Measurements from ENCODE around the gene SEC16A.

SEC16A gene

GRCh38 chr9:136424750-136425362, 58.0 kb downstream of the SEC16A start:
- Mint-ChIP-seq H3K27me3 (ENCODE audit: low read depth) (no peaks in the 10 kb centered on the region), H3K9me3 (no peaks in the 10 kb centered on the region), H3K27ac (no peak overlapping the region), H3K36me3 (ENCODE audit: low read depth) (peaks cover 36% of the 10 kb centered on the region), H3K4me3 (no peak overlapping the region), H3K4me1 (no peaks in the 10 kb centered on the region)
- TF ChIP-seq CTCF (IDR thresholded peaks at IDR 0.05; ENCODE audit: unreplicated experiment in 3 of 3), result no peak

GRCh38 chr9:136423432-136424146, 59.3 kb downstream of the SEC16A start:
- H3K36me3 Mint-ChIP-seq (ENCODE audit: low read depth), result peaks cover 36% of the 10 kb centered on the region
- no peak overlapping the region for H3K27ac Mint-ChIP-seq
- H3K4me3 Mint-ChIP-seq, result no peak overlapping the region
- no peaks in the 10 kb centered on the region for H3K27me3 Mint-ChIP-seq (ENCODE audit: low read depth)
- TF ChIP-seq CTCF (IDR thresholded peaks at IDR 0.05; ENCODE audit: unreplicated experiment in 3 of 3), result no peak
- no peaks in the 10 kb centered on the region for H3K9me3 Mint-ChIP-seq
- H3K4me1 Mint-ChIP-seq, result no peaks in the 10 kb centered on the region

GRCh38 chr9:136422876-136423275, 60.0 kb downstream of the SEC16A start:
- Mint-ChIP-seq H3K27ac (no peak overlapping the region), H3K9me3 (no peaks in the 10 kb centered on the region), H3K4me3 (no peak overlapping the region), H3K4me1 (no peaks in the 10 kb centered on the region), H3K27me3 (ENCODE audit: low read depth) (no peaks in the 10 kb centered on the region), H3K36me3 (ENCODE audit: low read depth) (peaks cover 38% of the 10 kb centered on the region)
- TF ChIP-seq CTCF (IDR thresholded peaks at IDR 0.05; ENCODE audit: unreplicated experiment in 3 of 3), result no peak

DNA sequence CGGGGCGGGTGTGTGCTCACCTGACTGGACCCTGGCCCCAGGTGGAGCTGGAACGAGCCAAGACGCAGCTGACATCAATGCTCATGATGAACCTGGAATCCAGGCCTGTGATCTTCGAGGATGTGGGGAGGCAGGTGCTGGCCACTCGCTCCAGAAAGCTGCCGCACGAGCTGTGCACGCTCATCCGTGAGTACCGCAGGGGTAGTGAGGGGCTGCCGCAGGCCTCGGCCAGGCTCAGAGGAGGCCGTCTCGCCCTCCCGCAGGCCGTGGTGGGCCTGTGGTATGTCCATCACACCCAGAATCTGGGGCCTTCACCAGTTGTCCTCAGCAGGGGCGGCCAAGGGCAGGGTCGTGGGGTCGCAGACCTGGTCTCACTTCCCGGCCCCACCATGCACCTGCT, 61.0 kb downstream of the SEC16A start:
- Mint-ChIP-seq H3K9me3 (no peaks in the 10 kb centered on the region), H3K4me3 (no peak overlapping the region), H3K27ac (no peak overlapping the region), H3K27me3 (ENCODE audit: low read depth) (no peaks in the 10 kb centered on the region), H3K36me3 (ENCODE audit: low read depth) (peaks cover 40% of the 10 kb centered on the region), H3K4me1 (no peaks in the 10 kb centered on the region)
- no peak for TF ChIP-seq CTCF (IDR thresholded peaks at IDR 0.05; ENCODE audit: unreplicated experiment in 3 of 3)

DNA sequence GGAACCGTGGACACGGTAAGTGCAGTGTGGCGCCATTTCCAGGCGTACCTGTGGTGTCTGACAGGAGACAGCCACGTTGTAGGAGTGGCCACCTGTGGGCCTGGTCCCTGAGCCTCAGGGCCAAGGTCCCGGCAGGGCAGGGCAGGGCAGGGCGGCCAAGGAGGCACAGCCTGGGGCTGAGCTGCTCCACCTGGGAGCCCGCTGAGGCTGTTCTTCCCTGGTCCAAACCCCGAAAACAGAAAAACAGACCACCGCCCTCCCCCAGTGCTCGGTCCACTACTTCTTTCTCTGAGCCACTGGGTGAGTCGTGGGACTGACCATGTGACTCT, 63.8 kb downstream of the SEC16A start:
- Mint-ChIP-seq H3K4me3 (no peak overlapping the region), H3K36me3 (ENCODE audit: low read depth) (peaks cover 41% of the 10 kb centered on the region), H3K4me1 (no peaks in the 10 kb centered on the region), H3K9me3 (no peaks in the 10 kb centered on the region), H3K27ac (no peak overlapping the region), H3K27me3 (ENCODE audit: low read depth) (no peaks in the 10 kb centered on the region)
- TF ChIP-seq CTCF (IDR thresholded peaks at IDR 0.05; ENCODE audit: unreplicated experiment in 3 of 3), result no peak

Data from nephron (organoid).